GM10266 (cell line): ENCODE results near the gene GLIPR1.
"Not testable (repeated sequence)": the region's sequence is repeated elsewhere in the genome, so short reads cannot be mapped to it uniquely, and the experiment has no call there.

Experiments used
- DNase-seq: peaks from one replicate; pipeline ENCODE4 v3.0.0; 2012; ENCODE audit errors: extremely low spot score
- TF ChIP-seq, protein P1 (sequence below): IDR thresholded peaks from 2 replicates; pipeline ENCODE4 v1.5.1; 2012; ENCODE audit warnings: mild to moderate bottlenecking, low read depth; ENCODE audit not compliant: control insufficient read depth, insufficient read depth; ENCODE audit errors: missing control alignments

The GLIPR1 gene

GRCh38 chr12:75443709-75444108 lies 36.8 kb upstream of the GLIPR1 start:
- no peak for DNase-seq
- TF ChIP-seq, protein P1, sequence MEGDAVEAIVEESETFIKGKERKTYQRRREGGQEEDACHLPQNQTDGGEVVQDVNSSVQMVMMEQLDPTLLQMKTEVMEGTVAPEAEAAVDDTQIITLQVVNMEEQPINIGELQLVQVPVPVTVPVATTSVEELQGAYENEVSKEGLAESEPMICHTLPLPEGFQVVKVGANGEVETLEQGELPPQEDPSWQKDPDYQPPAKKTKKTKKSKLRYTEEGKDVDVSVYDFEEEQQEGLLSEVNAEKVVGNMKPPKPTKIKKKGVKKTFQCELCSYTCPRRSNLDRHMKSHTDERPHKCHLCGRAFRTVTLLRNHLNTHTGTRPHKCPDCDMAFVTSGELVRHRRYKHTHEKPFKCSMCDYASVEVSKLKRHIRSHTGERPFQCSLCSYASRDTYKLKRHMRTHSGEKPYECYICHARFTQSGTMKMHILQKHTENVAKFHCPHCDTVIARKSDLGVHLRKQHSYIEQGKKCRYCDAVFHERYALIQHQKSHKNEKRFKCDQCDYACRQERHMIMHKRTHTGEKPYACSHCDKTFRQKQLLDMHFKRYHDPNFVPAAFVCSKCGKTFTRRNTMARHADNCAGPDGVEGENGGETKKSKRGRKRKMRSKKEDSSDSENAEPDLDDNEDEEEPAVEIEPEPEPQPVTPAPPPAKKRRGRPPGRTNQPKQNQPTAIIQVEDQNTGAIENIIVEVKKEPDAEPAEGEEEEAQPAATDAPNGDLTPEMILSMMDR: no peak

DNA sequence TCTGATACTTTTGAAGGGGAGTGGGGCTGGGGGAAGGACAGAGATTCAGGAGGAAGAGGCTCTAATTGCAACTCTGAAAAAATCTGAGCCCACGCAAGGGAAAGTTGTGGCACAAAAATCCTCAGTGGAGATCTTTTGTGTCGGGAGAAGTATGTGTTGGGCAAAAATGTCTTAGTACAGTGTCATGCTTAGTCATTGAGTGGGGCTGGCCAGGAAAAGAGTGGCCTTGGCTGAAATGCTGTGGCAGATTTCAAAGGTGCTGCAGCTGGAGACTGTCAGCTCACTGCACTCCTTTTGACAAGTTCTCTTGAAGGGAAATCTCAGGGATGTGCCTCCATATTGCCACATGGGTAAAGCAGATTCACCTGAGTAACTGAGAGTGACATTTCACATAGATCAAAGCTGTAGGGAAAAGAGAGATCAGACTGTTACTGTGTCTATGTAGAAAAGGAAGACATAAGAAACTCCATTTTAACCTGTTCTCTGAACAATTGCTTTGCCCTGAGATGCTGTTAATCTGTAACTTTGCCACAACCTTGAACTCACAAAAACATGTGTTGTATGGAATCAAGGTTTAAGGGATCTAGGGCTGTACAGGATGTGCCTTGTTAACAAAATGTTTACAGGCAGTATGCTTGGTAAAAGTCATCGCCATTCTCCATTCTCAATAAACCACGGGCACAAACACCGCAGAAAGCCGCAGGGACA lies 36.0 kb upstream of the GLIPR1 start:
- TF ChIP-seq, protein P1: no peak
- no peak for DNase-seq

GRCh38 chr12:75445137-75445507 lies 35.4 kb upstream of the GLIPR1 start:
- DNase-seq: not testable (repeated sequence)

DNA sequence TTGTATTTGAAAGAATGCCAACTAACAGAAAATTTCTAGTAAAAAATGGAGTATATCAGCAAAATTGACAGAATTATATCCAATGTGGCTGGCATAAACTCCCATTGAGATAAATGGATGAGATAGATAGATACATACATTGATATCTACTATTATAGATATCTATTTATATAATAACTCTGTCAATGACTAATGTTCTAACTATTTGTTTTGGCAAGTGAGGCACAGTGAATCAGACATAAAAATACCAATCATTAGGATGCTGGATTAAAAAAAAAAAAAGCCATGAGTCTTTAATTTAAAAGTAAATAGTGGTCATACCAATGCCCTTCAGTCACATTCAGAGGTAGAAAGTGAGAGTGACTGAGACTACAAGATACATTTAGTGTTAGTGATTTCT lies 33.7 kb upstream of the GLIPR1 start:
- TF ChIP-seq, protein P1: no peak
- DNase-seq: no peak

- DNase-seq: no peak
- TF ChIP-seq, protein P1: no peak
These were observed 32.7 kb upstream of the GLIPR1 start for GRCh38 chr12:75447691-75448393.

- DNase-seq: no peak
- TF ChIP-seq, protein P1: no peak
These were observed 27.8 kb upstream of the GLIPR1 start for GRCh38 chr12:75452675-75453330.

GRCh38 chr12:75455839-75456238 lies 24.7 kb upstream of the GLIPR1 start:
- TF ChIP-seq, protein P1: no peak
- no peak for DNase-seq
